GM18907 (cell line): ENCODE results near the gene GOPC.
"Not testable (repeated sequence)": the region's sequence is repeated elsewhere in the genome, so short reads cannot be mapped to it uniquely, and the experiment has no call there.

ENCODE experiments used
- ATAC-seq: cut with Tn5 transposase; IDR thresholded peaks from one replicate; pipeline ENCODE4 v1.9.1; 2021; ENCODE audit warnings: mild to moderate bottlenecking, moderate library complexity; ENCODE audit not compliant: unreplicated experiment

The GOPC gene

GRCh38 chr6:117602151-117602898 is at the start of gene GOPC:
Gene GOPC, minus strand, starts transcription at chr6:117602511. Its CDS starts 223 bp downstream, at chr6:117602288.
- ATAC-seq: peak; percentile 94

GRCh38 chr6:117651984-117652383 is 49.7 kb upstream of the GOPC start:
- ATAC-seq: not testable (repeated sequence)

GRCh38 chr6:117642976-117643375 is 40.7 kb upstream of the GOPC start:
- ATAC-seq: no peak

- ATAC-seq: no peak
These were observed 35.5 kb upstream of the GOPC start for GRCh38 chr6:117637770-117638169.

- no peak for ATAC-seq
These were observed 26.9 kb upstream of the GOPC start for GRCh38 chr6:117629119-117629660.

- no peak for ATAC-seq
These were observed 25.2 kb upstream of the GOPC start for GRCh38 chr6:117627533-117627932.

GRCh38 chr6:117624869-117625481 is 22.7 kb upstream of the GOPC start:
- no peak for ATAC-seq

- peak; percentile 66 for ATAC-seq
These were observed 16.9 kb upstream of the GOPC start for GRCh38 chr6:117619178-117619577.

- ATAC-seq: peak; percentile 41
These were observed 15.1 kb upstream of the GOPC start for GRCh38 chr6:117617210-117618035.

GRCh38 chr6:117616391-117617209 is 14.3 kb upstream of the GOPC start:
- no peak for ATAC-seq

- no peak for ATAC-seq
These were observed 13.6 kb upstream of the GOPC start for GRCh38 chr6:117615750-117616390.

- no peak for ATAC-seq
These were observed 11.7 kb upstream of the GOPC start for GRCh38 chr6:117613920-117614560.

GRCh38 chr6:117607511-117607910 is 5.2 kb upstream of the GOPC start:
- no peak for ATAC-seq

- peak; percentile 53 for ATAC-seq
These were observed 3.0 kb upstream of the GOPC start for GRCh38 chr6:117605169-117605826.

GRCh38 chr6:117603821-117604220 is 1.5 kb upstream of the GOPC start:
- ATAC-seq: no peak

GRCh38 chr6:117602899-117603588 is 733 bp upstream of the GOPC start:
- ATAC-seq: no peak

GRCh38 chr6:117601811-117602150 is 530 bp downstream of the GOPC start:
- ATAC-seq: peak; percentile 30

GRCh38 chr6:117600008-117600743 is 2.1 kb downstream of the GOPC start:
- ATAC-seq: no peak
